GM13977 (cell line): Measurements from ENCODE around the gene LIMCH1.

Experiments
- DNase-seq: peaks from one replicate; pipeline ENCODE4 v3.0.0; 2012; ENCODE audit warnings: low spot score
- CTCF ChIP-seq: IDR thresholded peaks from 2 replicates; pipeline ENCODE4 v1.5.1; 2012; ENCODE audit warnings: mild to moderate bottlenecking, control low read depth; ENCODE audit not compliant: insufficient read depth; ENCODE audit errors: extremely low read depth, missing control alignments
- in situ Hi-C: fragments of 300-500 bp; cut with MboI; formaldehyde crosslinking; loops from one replicate; pipeline ENCODE4 v1.12.0; 2022; ENCODE audit warnings: low sequenced_read_pairs, low pct_unique_long_range_greater_than_20kb, mixed read lengths, inconsistent platforms; ENCODE audit not compliant: unreplicated experiment

The LIMCH1 gene

GRCh38 chr4:41656572-41657520 lies 118.9 kb downstream of the LIMCH1 start:
- TF ChIP-seq CTCF: no peak
- in situ Hi-C loops: loop anchor here (25.0 kb wide), 1 partner anchor 370 kb away; no protein-coding TSS in a partner anchor
- no peak for DNase-seq

GRCh38 chr4:41657561-41657960 lies 119.6 kb downstream of the LIMCH1 start:
- DNase-seq: no peak
- no peak for TF ChIP-seq CTCF
- in situ Hi-C loops: loop anchor here (25.0 kb wide), 1 partner anchor 370 kb away; no protein-coding TSS in a partner anchor

- in situ Hi-C loops: loop anchor here (25.0 kb wide), 1 partner anchor 371 kb away; no protein-coding TSS in a partner anchor
- no peak for DNase-seq
- TF ChIP-seq CTCF: no peak
Observed at GRCh38 chr4:41658163-41658562, 120.2 kb downstream of the LIMCH1 start.

- in situ Hi-C loops: loop anchor here (25.0 kb wide), 1 partner anchor 373 kb away; no protein-coding TSS in a partner anchor
- DNase-seq: no peak
- TF ChIP-seq CTCF: no peak
Observed at GRCh38 chr4:41660352-41660751, 122.4 kb downstream of the LIMCH1 start.

GRCh38 chr4:41661442-41662076 lies 123.6 kb downstream of the LIMCH1 start:
- TF ChIP-seq CTCF: peak; percentile 85
- in situ Hi-C loops: loop anchor here (25.0 kb wide), 1 partner anchor 374 kb away; no protein-coding TSS in a partner anchor
- DNase-seq: peak; percentile 47

- no peak for DNase-seq
- TF ChIP-seq CTCF: no peak
- in situ Hi-C loops: loop anchor here (25.0 kb wide), 1 partner anchor 378 kb away; no protein-coding TSS in a partner anchor
Observed at GRCh38 chr4:41665636-41666207, 127.8 kb downstream of the LIMCH1 start.
